HepG2 (cell line): ENCODE results near the gene GPC6. TPM values are rescaled to one million over a fixed set of nuclear protein-coding genes. Genes with fewer than 3 reads are reported as not detected.

ENCODE experiments used
- ATAC-seq: fragments of 200-7000 bp; cut with Tn5 transposase; 3 replicates; pipeline ENCODE4 v1.9.1; 2020; ENCODE audit warnings: mild to moderate bottlenecking, moderate library complexity
- BruUV-seq: library from RNA; stranded (reverse); fragments of 400-500 nt; replicated peaks from 2 replicates; lab custom pipeline; 2021; lab: Mats Ljungman, UMichigan
- CTCF ChIA-PET: fragments of 300-600 bp; formaldehyde crosslinking; extraction: SDS; loops from one replicate; lab custom pipeline; 2021; ENCODE audit warnings: low total read pairs, inconsistent platforms, low intra/inter-chr PET ratio; lab: Yijun Ruan, JAX
- POLR2A ChIA-PET: fragments of 350-600 bp; sonication (Branson Sonifier 250); formaldehyde crosslinking; loops from one replicate; lab custom pipeline; 2020; ENCODE audit warnings: antibody characterized with exemption, inconsistent platforms; lab: Yijun Ruan, JAX
- DNase-seq: peaks from one replicate; pipeline ENCODE4 v3.0.0-alpha.2; 2015; ENCODE audit warnings: low spot score
- FAIRE-seq: peaks from 3 replicates; lab custom pipeline; 2011; peaks lifted over from hg19 to GRCh38; lab: Jason Lieb, UNC
- H2AFZ ChIP-seq: one replicate; pipeline ENCODE4 v1.6.1; 2011; ENCODE audit warnings: low read length, inconsistent platforms
- H3K27ac ChIP-seq: fragments of 300-600 bp; 3 replicates; pipeline ENCODE4 v1.8.0; 2011; ENCODE audit warnings: mixed run types, mild to moderate bottlenecking, mixed read lengths, low read length, inconsistent platforms; ENCODE audit not compliant: insufficient read depth; ENCODE audit errors: extremely low read length
- H3K27me3 ChIP-seq, 2 experiments: fragments of 200-600 bp in 1 of 2; 2 replicates in 1 of 2; 3 replicates in 1 of 2; pipeline versions ENCODE4 v1.6.0 to v1.8.0; 2011; ENCODE audit warnings: low read length in 2 of 2, mild to moderate bottlenecking in 2 of 2, moderate library complexity in 2 of 2, inconsistent platforms in 1 of 2; ENCODE audit not compliant: insufficient read depth in 2 of 2, control insufficient read depth in 1 of 2
- H3K36me3 ChIP-seq, 2 experiments: fragments of 200-600 bp in 1 of 2; replicated peaks in 1 of 2; 2 replicates in 1 of 2; 3 replicates in 1 of 2; pipeline versions ENCODE4 v1.5.1 to v1.8.0; 2011; ENCODE audit warnings: low read length in 2 of 2, inconsistent platforms in 1 of 2; ENCODE audit not compliant: insufficient read depth in 2 of 2, control insufficient read depth in 1 of 2
- H3K4me1 ChIP-seq: 2 replicates; pipeline ENCODE4 v1.5.1; 2012; ENCODE audit warnings: low read length, inconsistent platforms; ENCODE audit not compliant: insufficient read depth
- H3K4me2 ChIP-seq: 2 replicates; pipeline ENCODE4 v1.6.0; 2011; ENCODE audit warnings: low read depth, low read length, inconsistent platforms
- H3K4me3 ChIP-seq, 3 experiments: fragments of 200-600 bp in 1 of 3; sonication (generic), shearing (Covaris generic) in 1 of 3; replicated peaks in 1 of 3; 2 replicates each; pipeline ENCODE4 v1.5.1; 2011 to 2016; ENCODE audit warnings: low read length in 3 of 3, inconsistent platforms in 2 of 3, low read depth in 2 of 3, mild to moderate bottlenecking in 2 of 3, control low read depth in 1 of 3, mixed read lengths in 1 of 3; ENCODE audit not compliant: insufficient read depth in 1 of 3
- H3K79me2 ChIP-seq: one replicate; pipeline ENCODE4 v1.6.1; 2011; ENCODE audit warnings: low read length, inconsistent platforms; ENCODE audit not compliant: insufficient read depth
- H3K9ac ChIP-seq: 2 replicates; pipeline ENCODE4 v1.6.0; 2011; ENCODE audit warnings: mild to moderate bottlenecking, low read depth, low read length, inconsistent platforms; ENCODE audit not compliant: insufficient read depth
- H3K9me3 ChIP-seq: 2 replicates; pipeline ENCODE4 v1.5.1; 2012; ENCODE audit warnings: mild to moderate bottlenecking, low read length
- H4K20me1 ChIP-seq: 2 replicates; pipeline ENCODE4 v1.6.0; 2011; ENCODE audit warnings: inconsistent platforms, mild to moderate bottlenecking, low read length, moderate library complexity; ENCODE audit not compliant: insufficient read depth
- ATF1 ChIP-seq: IDR thresholded peaks from 2 replicates; pipeline ENCODE4 v1.6.1; 2016; ENCODE audit warnings: mild to moderate bottlenecking, control low read depth
- ATF7 ChIP-seq, 2 experiments: fragments of 450-650 bp in 1 of 2; sonication (generic) in 1 of 2; formaldehyde crosslinking in 1 of 2; IDR thresholded peaks; 2 replicates each; pipeline versions ENCODE4 v1.4.0 to v1.6.1; 2016 to 2020; ENCODE audit warnings: antibody characterized with exemption in 1 of 2, mild to moderate bottlenecking in 1 of 2, missing genetic modification reagents in 1 of 2
- ATM ChIP-seq: fragments of 450-650 bp; IDR thresholded peaks from 2 replicates; pipeline ENCODE4 v1.7.1; 2017; ENCODE audit warnings: mild to moderate bottlenecking, borderline replicate concordance
- CENPX ChIP-seq: sonication (generic); formaldehyde crosslinking; IDR thresholded peaks from 2 replicates; pipeline ENCODE4 v1.9.0; 2021; ENCODE audit warnings: mild to moderate bottlenecking, missing genetic modification reagents, moderate library complexity
- FOXK2 ChIP-seq: fragments of 450-650 bp; IDR thresholded peaks from 2 replicates; pipeline ENCODE4 v1.6.1; 2016
- MEIS2 ChIP-seq: sonication (generic); formaldehyde crosslinking; IDR thresholded peaks from 2 replicates; pipeline ENCODE4 v1.9.0; 2021; ENCODE audit warnings: mild to moderate bottlenecking, missing genetic modification reagents
- NR2F1 ChIP-seq, 2 experiments: fragments of 450-650 bp in 1 of 2; formaldehyde crosslinking in 1 of 2; IDR thresholded peaks; 2 replicates each; pipeline versions ENCODE4 v1.5.0 to v1.6.1; 2016 to 2020; ENCODE audit warnings: mild to moderate bottlenecking in 1 of 2, missing compliant biosample characterization in 1 of 2, missing genetic modification reagents in 1 of 2, moderate library complexity in 1 of 2
- SOX13 ChIP-seq, 3 experiments: fragments of 450-650 bp in 1 of 3; sonication (generic) in 1 of 3; formaldehyde crosslinking in 1 of 3; IDR thresholded peaks in 2 of 3; conservative IDR thresholded peaks in 1 of 3; 2 replicates each; pipeline versions ENCODE4 v1.5.0 to v1.6.1; 2016 to 2020; ENCODE audit warnings: antibody characterized with exemption in 1 of 3, mild to moderate bottlenecking in 1 of 3, missing compliant biosample characterization in 1 of 3, missing genetic modification reagents in 1 of 3, moderate library complexity in 1 of 3
- TCF12 ChIP-seq, 2 experiments: fragments of 450-650 bp in 1 of 2; sonication (generic) in 1 of 2; formaldehyde crosslinking in 1 of 2; IDR thresholded peaks; 2 replicates each; pipeline versions ENCODE4 v1.6.1 to v1.8.0; 2017 to 2022; ENCODE audit warnings: antibody characterized with exemption in 1 of 2, mild to moderate bottlenecking in 1 of 2, missing genetic modification reagents in 1 of 2, moderate library complexity in 1 of 2
- TEAD3 ChIP-seq: optimal IDR thresholded peaks from 2 replicates; pipeline ENCODE3; 2016; ENCODE audit warnings: borderline replicate concordance
- ZNF766 ChIP-seq: sonication (generic); formaldehyde crosslinking; IDR thresholded peaks from 2 replicates; pipeline ENCODE4 v1.5.0; 2020; ENCODE audit warnings: missing genetic modification reagents, borderline replicate concordance
- WGBS: methylation state at CpG from one replicate; pipeline ENCODE4 v1.1.6; 2017; ENCODE audit warnings: low lambda C conversion rate; 5-methylcytosine and 5-hydroxymethylcytosine counted together
- in situ Hi-C: cut with HindIII; loops from 2 replicates; pipeline ENCODE4 v1.10.0; 2017; ENCODE audit warnings: low pct_unique_long_range_greater_than_20kb; ENCODE audit not compliant: extremely low pct_ligation_motif_present
- intact Hi-C: fragments of 100-400 bp; cut with micrococcal nuclease; formaldehyde crosslinking; loops from one replicate; pipeline ENCODE4 v1.10.0; 2022; ENCODE audit not compliant: unreplicated experiment
- polyA plus RNA-seq, 8 experiments: library from polyadenylated mRNA; depleted of rRNA in 3 of 8; stranded (reverse) in 7 of 8; unstranded in 1 of 8; fragments of >200 nt; fragmentation: Illumina TruSeq in 4 of 8; extraction: Trizol in 4 of 8; gene quantifications; 2 replicates each; pipeline versions ENCODE4 v1.2.1 to v1.2.3, GENCODE V29; 2011 to 2016; ENCODE audit warnings: low read depth in 4 of 8, missing spikeins in 1 of 8, mixed read lengths in 1 of 8; ENCODE audit not compliant: insufficient read depth in 1 of 8
- total RNA-seq, 5 experiments: library from RNA; depleted of rRNA; stranded (reverse); fragments of >200 nt; fragmentation: Illumina TruSeq; extraction: Trizol; gene quantifications; 2 replicates each; pipeline ENCODE4 v1.2.3, GENCODE V29; 2016; ENCODE audit warnings: low read depth in 1 of 5
- TF ChIP-seq, protein P1 (sequence below): sonication (generic); formaldehyde crosslinking; IDR thresholded peaks from 2 replicates; pipeline ENCODE4 v1.5.0; 2020; ENCODE audit warnings: mild to moderate bottlenecking, missing genetic modification reagents, borderline replicate concordance

The GPC6 gene
- total and polyA plus RNA-seq, 2 of the 13 experiments (the other 11 are each of a cell fraction or from before 2014, with no cell fraction given): 24.5 to 33.9 TPM

DNA sequence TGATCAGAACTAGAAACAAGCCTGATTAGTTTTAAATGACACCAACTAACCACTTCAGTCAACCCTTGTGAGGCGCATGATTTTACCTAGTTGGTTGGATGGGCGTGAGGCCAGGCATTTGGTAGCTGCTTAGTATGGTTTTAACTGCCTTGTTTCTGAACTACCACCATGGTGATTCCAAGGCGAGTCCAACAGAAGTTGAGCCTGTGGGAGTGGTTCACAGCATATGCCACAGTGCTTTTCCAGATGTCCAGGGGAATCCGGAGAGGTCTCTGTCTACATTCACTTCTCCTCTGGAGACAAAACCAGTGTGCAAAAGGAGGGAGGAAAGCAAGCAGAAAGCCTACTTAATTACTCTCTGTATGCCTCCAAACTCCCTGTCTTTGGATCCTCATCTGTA, 524.1 kb downstream of the GPC6 start:
- no peak overlapping the region for H3K27ac ChIP-seq
- DNase-seq (no peak), FAIRE-seq (no peak)
- no peaks in the 10 kb centered on the region for H4K20me1 ChIP-seq
- WGBS: 100% methylated on average over 3 of the region's 4 CpGs
- in situ Hi-C loops: loop anchor here (25.0 kb wide), 1 partner anchor 513 kb away; the partner anchor contains the start of gene GPC6
- H3K9ac ChIP-seq: no peak overlapping the region
- H2AFZ ChIP-seq: no peak overlapping the region
- H3K36me3 ChIP-seq: no peaks in the 10 kb centered on the region
- H3K27me3 ChIP-seq: no peaks in the 10 kb centered on the region
- no peak for TF ChIP-seq MEIS2 (CRISPR knock-in tag)
- no peak for TF ChIP-seq ATF7 (IDR thresholded peaks at IDR 0.05)
- no peak for TF ChIP-seq ATF7 (CRISPR knock-in tag; IDR thresholded peaks at IDR 0.05)
- TF ChIP-seq, protein P1, sequence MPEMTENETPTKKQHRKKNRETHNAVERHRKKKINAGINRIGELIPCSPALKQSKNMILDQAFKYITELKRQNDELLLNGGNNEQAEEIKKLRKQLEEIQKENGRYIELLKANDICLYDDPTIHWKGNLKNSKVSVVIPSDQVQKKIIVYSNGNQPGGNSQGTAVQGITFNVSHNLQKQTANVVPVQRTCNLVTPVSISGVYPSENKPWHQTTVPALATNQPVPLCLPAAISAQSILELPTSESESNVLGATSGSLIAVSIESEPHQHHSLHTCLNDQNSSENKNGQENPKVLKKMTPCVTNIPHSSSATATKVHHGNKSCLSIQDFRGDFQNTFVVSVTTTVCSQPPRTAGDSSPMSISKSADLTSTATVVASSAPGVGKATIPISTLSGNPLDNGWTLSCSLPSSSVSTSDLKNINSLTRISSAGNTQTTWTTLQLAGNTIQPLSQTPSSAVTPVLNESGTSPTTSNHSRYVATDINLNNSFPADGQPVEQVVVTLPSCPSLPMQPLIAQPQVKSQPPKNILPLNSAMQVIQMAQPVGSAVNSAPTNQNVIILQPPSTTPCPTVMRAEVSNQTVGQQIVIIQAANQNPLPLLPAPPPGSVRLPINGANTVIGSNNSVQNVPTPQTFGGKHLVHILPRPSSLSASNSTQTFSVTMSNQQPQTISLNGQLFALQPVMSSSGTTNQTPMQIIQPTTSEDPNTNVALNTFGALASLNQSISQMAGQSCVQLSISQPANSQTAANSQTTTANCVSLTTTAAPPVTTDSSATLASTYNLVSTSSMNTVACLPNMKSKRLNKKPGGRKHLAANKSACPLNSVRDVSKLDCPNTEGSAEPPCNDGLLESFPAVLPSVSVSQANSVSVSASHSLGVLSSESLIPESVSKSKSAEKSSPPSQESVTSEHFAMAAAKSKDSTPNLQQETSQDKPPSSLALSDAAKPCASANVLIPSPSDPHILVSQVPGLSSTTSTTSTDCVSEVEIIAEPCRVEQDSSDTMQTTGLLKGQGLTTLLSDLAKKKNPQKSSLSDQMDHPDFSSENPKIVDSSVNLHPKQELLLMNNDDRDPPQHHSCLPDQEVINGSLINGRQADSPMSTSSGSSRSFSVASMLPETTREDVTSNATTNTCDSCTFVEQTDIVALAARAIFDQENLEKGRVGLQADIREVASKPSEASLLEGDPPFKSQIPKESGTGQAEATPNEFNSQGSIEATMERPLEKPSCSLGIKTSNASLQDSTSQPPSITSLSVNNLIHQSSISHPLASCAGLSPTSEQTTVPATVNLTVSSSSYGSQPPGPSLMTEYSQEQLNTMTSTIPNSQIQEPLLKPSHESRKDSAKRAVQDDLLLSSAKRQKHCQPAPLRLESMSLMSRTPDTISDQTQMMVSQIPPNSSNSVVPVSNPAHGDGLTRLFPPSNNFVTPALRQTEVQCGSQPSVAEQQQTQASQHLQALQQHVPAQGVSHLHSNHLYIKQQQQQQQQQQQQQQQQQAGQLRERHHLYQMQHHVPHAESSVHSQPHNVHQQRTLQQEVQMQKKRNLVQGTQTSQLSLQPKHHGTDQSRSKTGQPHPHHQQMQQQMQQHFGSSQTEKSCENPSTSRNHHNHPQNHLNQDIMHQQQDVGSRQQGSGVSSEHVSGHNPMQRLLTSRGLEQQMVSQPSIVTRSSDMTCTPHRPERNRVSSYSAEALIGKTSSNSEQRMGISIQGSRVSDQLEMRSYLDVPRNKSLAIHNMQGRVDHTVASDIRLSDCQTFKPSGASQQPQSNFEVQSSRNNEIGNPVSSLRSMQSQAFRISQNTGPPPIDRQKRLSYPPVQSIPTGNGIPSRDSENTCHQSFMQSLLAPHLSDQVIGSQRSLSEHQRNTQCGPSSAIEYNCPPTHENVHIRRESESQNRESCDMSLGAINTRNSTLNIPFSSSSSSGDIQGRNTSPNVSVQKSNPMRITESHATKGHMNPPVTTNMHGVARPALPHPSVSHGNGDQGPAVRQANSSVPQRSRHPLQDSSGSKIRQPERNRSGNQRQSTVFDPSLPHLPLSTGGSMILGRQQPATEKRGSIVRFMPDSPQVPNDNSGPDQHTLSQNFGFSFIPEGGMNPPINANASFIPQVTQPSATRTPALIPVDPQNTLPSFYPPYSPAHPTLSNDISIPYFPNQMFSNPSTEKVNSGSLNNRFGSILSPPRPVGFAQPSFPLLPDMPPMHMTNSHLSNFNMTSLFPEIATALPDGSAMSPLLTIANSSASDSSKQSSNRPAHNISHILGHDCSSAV (CRISPR knock-in tag): no peak
- TF ChIP-seq FOXK2: no peak
- no peak for TF ChIP-seq ZNF766 (CRISPR knock-in tag)
- TF ChIP-seq TEAD3 (CRISPR knock-in tag): no peak
- no peak for TF ChIP-seq NR2F1 (CRISPR knock-in tag; IDR thresholded peaks at IDR 0.05)
- TF ChIP-seq SOX13 (IDR thresholded peaks at IDR 0.05): no peak
- no peak for TF ChIP-seq SOX13 (CRISPR knock-in tag; conservative IDR thresholded peaks at IDR 0.05 in 1 of 2, IDR thresholded peaks at IDR 0.05 in 1 of 2)
- no peak for TF ChIP-seq ATF1
- TF ChIP-seq TCF12 (IDR thresholded peaks at IDR 0.05): no peak
- TF ChIP-seq TCF12 (CRISPR knock-in tag; IDR thresholded peaks at IDR 0.05): no peak
- no peak for TF ChIP-seq CENPX (CRISPR knock-in tag)
- TF ChIP-seq ATM: no peak
- TF ChIP-seq, all 625 proteins: peak for 0
- no peak for ATAC-seq
- Histone ChIP-seq H3K4me1 (peaks cover 19% of the 10 kb centered on the region), H3K4me2 (no peak overlapping the region), H3K79me2 (no peaks in the 10 kb centered on the region), H3K4me3 (no peak overlapping the region), H3K9me3 (no peaks in the 10 kb centered on the region)
- CTCF ChIA-PET: no interaction called here
- POLR2A ChIA-PET: no interaction called here
- no TSS peak for BruUV-seq
- intact Hi-C loops: no loop called here
